Measurements from ENCODE around the gene CCR7.

The CCR7 gene

DNA sequence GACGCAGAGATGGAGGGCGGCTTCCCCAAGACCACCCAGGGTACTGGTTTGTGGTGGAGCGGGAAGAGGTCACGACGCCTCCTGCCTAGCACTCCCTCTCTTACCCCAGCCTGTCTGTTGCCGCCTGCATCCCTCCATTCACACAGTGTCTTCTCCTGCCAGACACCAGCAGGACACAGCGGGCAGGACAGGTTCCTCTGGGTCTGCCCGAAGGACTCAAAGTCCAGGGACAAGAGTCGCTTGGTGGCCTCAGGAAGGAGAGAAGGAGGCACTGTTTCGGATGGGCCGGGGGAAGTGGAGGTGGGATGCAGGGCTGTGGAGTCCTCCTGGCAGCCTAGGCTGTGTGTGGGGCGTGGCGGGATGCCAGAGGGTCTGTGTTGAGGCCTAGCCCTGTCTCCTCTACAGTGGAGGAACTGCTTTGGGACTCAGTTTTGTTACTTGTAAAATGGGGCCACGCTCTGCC is 44.2 kb downstream of the CCR7 start:
- H3K4me3 Mint-ChIP-seq = no peak overlapping the region
- H3K27ac Mint-ChIP-seq = no peak overlapping the region
- peaks cover 27% of the 10 kb centered on the region for H3K9me3 Mint-ChIP-seq
- H3K27me3 Mint-ChIP-seq (ENCODE audit: low read depth, poor library complexity) = peaks cover 4% of the 10 kb centered on the region
- H3K36me3 Mint-ChIP-seq (ENCODE audit: low read depth) = peaks cover 14% of the 10 kb centered on the region
- TF ChIP-seq, protein P1, sequence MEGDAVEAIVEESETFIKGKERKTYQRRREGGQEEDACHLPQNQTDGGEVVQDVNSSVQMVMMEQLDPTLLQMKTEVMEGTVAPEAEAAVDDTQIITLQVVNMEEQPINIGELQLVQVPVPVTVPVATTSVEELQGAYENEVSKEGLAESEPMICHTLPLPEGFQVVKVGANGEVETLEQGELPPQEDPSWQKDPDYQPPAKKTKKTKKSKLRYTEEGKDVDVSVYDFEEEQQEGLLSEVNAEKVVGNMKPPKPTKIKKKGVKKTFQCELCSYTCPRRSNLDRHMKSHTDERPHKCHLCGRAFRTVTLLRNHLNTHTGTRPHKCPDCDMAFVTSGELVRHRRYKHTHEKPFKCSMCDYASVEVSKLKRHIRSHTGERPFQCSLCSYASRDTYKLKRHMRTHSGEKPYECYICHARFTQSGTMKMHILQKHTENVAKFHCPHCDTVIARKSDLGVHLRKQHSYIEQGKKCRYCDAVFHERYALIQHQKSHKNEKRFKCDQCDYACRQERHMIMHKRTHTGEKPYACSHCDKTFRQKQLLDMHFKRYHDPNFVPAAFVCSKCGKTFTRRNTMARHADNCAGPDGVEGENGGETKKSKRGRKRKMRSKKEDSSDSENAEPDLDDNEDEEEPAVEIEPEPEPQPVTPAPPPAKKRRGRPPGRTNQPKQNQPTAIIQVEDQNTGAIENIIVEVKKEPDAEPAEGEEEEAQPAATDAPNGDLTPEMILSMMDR (IDR thresholded peaks at IDR 0.05) = no peak
- peaks cover 16% of the 10 kb centered on the region for H3K4me1 Mint-ChIP-seq
- no peak for DNase-seq

DNA sequence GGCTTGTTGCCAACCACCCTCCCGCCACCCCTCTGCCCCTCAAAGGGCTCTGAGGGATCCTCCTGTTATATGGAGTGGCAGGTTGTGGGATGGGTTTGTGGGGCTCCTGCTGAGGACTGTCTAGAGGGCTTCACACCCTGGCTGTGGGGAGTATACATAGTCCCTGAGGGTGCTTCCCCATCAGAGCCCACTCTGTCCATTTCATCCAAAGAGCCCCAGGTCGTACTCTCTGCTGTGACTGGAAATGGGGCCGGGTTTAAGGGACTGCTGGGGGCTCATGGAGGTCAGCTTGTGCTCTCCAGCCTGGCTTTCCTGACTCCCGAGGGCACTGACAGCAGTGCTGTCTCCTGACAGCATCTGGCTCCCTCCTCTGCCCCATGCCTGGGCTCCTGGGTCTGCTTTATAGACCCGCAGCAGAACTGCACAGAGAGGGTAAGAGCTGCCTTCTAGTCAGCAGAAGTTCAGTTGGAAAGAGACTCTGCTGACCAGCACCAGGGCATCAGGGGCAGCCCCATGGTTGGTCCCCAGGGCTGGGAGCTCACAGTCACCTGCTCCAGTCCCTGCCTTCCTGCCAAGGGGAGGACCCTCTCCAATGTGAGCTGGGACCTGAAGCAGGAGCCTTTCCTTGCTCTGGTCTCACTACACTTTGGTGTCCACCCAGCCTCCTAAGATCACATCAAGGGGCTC is 46.0 kb downstream of the CCR7 start:
- no peak for DNase-seq

DNA sequence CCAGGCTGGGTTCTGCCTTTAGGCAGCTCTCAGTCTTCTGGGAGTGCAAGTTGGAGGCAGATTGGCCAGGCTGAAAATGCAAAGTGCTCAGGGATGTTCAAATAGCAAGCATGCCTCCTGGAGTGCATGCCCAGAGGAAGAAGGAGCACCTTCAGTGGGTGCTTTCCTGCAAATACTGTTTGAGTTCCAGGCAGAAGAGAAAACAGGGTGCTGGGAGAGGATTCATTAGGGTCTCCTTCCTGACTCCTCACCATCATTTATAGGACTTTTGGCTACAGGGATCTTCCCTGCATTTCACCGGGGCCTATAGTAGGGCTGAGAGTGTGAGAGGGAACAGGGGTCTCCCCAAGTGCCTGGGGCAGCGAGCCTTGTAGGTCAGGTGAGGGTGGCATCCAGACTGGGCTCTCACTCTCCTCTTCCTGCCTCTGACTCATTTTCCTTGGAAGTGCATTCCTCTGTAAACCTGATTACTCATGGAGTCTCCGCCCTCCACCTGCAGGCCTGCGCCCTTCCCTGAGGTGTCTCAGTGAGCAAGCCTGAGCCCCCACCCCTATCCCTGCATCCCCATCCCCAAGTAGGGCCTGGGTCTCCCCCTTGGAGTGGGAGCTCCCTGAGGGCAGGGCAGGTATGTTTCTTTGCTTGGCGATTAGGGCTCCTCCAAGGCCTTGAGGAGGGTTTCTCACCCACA is 46.7 kb downstream of the CCR7 start:
- Mint-ChIP-seq H3K4me3 (no peak overlapping the region), H3K36me3 (ENCODE audit: low read depth) (no peaks in the 10 kb centered on the region), H3K27me3 (ENCODE audit: low read depth, poor library complexity) (peaks cover 10% of the 10 kb centered on the region), H3K9me3 (peaks cover 5% of the 10 kb centered on the region), H3K27ac (peak overlapping the region; percentile 66), H3K4me1 (peaks cover 29% of the 10 kb centered on the region)
- TF ChIP-seq, protein P1 (IDR thresholded peaks at IDR 0.05) = no peak
- no peak for DNase-seq

More for the DNA sequence above, 46.0 kb downstream of the CCR7 start:
- peaks cover 29% of the 10 kb centered on the region for H3K4me1 Mint-ChIP-seq
- peaks cover 9% of the 10 kb centered on the region for H3K9me3 Mint-ChIP-seq
- H3K4me3 Mint-ChIP-seq = no peak overlapping the region
- H3K27me3 Mint-ChIP-seq (ENCODE audit: low read depth, poor library complexity) = peaks cover 9% of the 10 kb centered on the region
- TF ChIP-seq, protein P1 (IDR thresholded peaks at IDR 0.05) = no peak
- H3K36me3 Mint-ChIP-seq (ENCODE audit: low read depth) = peaks cover 2% of the 10 kb centered on the region
- H3K27ac Mint-ChIP-seq = peak overlapping the region; percentile 48

DNA sequence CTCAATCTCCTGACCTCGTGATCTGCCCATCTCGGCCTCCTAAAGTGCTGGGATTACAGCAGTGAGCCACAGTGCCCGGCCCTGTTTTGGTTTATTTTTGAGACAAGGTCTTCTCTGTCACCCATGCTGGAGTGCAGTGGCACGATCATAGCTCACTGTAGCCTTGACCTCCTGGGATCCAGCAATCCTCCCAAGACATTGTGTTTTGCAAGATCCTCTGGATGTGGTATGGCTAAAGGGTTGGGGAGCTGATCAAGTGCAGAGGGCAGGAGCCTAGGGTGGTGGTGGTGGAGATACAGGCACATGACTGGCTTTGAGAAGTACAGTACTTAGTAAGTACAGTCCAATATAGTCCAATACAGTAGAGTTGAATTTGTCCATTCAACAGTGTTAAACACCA is 47.3 kb downstream of the CCR7 start:
- no peak for DNase-seq
- Mint-ChIP-seq H3K27me3 (ENCODE audit: low read depth, poor library complexity) (peaks cover 10% of the 10 kb centered on the region), H3K36me3 (ENCODE audit: low read depth) (no peaks in the 10 kb centered on the region), H3K9me3 (no peaks in the 10 kb centered on the region), H3K27ac (peak overlapping the region; percentile 66), H3K4me3 (no peak overlapping the region), H3K4me1 (peaks cover 29% of the 10 kb centered on the region)
- TF ChIP-seq, protein P1 (IDR thresholded peaks at IDR 0.05) = no peak

DNA sequence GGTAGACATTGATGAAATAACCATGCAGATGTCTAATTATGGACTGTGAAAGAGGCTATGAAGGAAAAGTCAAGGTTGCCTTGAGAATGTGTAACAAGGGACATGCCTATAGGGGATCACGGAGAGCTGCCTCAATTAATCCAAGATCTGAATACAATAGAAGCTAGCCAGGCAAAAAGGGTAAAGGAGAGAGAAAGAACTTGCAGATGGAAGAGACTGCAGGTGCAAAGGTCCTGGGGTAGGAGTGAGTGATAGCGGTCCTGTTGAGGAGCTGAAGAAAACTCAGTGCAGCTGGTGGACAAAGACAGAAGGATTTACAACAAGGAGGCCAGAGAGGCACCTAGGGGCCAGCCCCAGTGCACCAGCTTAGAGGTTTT is 48.0 kb downstream of the CCR7 start:
- Mint-ChIP-seq H3K36me3 (ENCODE audit: low read depth) (no peaks in the 10 kb centered on the region), H3K27me3 (ENCODE audit: low read depth, poor library complexity) (peaks cover 10% of the 10 kb centered on the region), H3K4me3 (no peak overlapping the region), H3K9me3 (no peaks in the 10 kb centered on the region), H3K4me1 (peaks cover 30% of the 10 kb centered on the region), H3K27ac (no peak overlapping the region)
- TF ChIP-seq, protein P1 (IDR thresholded peaks at IDR 0.05) = no peak
- no peak for DNase-seq
